HepG2 (cell line): ENCODE data around the gene FRRS1. TPM values are rescaled to one million over a fixed set of nuclear protein-coding genes. Genes with fewer than 3 reads are reported as not detected.

ENCODE experiments used
- ATAC-seq: fragments of 200-7000 bp; cut with Tn5 transposase; 3 replicates; pipeline ENCODE4 v1.9.1; 2020; ENCODE audit warnings: mild to moderate bottlenecking, moderate library complexity
- BruUV-seq: library from RNA; stranded (reverse); fragments of 400-500 nt; replicated peaks from 2 replicates; lab custom pipeline; 2021; lab: Mats Ljungman, UMichigan
- CTCF ChIA-PET: fragments of 300-600 bp; formaldehyde crosslinking; extraction: SDS; loops from one replicate; lab custom pipeline; 2021; ENCODE audit warnings: low total read pairs, inconsistent platforms, low intra/inter-chr PET ratio; lab: Yijun Ruan, JAX
- POLR2A ChIA-PET: fragments of 350-600 bp; sonication (Branson Sonifier 250); formaldehyde crosslinking; loops from one replicate; lab custom pipeline; 2020; ENCODE audit warnings: antibody characterized with exemption, inconsistent platforms; lab: Yijun Ruan, JAX
- DNase-seq: peaks from one replicate; pipeline ENCODE4 v3.0.0-alpha.2; 2015; ENCODE audit warnings: low spot score
- FAIRE-seq: peaks from 3 replicates; lab custom pipeline; 2011; peaks lifted over from hg19 to GRCh38; lab: Jason Lieb, UNC
- H2AFZ ChIP-seq: one replicate; pipeline ENCODE4 v1.6.1; 2011; ENCODE audit warnings: low read length, inconsistent platforms
- H3K27ac ChIP-seq: fragments of 300-600 bp; 3 replicates; pipeline ENCODE4 v1.8.0; 2011; ENCODE audit warnings: mixed run types, mild to moderate bottlenecking, mixed read lengths, low read length, inconsistent platforms; ENCODE audit not compliant: insufficient read depth; ENCODE audit errors: extremely low read length
- H3K27me3 ChIP-seq, 2 experiments: fragments of 200-600 bp in 1 of 2; 2 replicates in 1 of 2; 3 replicates in 1 of 2; pipeline versions ENCODE4 v1.6.0 to v1.8.0; 2011; ENCODE audit warnings: low read length in 2 of 2, mild to moderate bottlenecking in 2 of 2, moderate library complexity in 2 of 2, inconsistent platforms in 1 of 2; ENCODE audit not compliant: insufficient read depth in 2 of 2, control insufficient read depth in 1 of 2
- H3K36me3 ChIP-seq, 2 experiments: fragments of 200-600 bp in 1 of 2; replicated peaks in 1 of 2; 2 replicates in 1 of 2; 3 replicates in 1 of 2; pipeline versions ENCODE4 v1.5.1 to v1.8.0; 2011; ENCODE audit warnings: low read length in 2 of 2, inconsistent platforms in 1 of 2; ENCODE audit not compliant: insufficient read depth in 2 of 2, control insufficient read depth in 1 of 2
- H3K4me1 ChIP-seq: 2 replicates; pipeline ENCODE4 v1.5.1; 2012; ENCODE audit warnings: low read length, inconsistent platforms; ENCODE audit not compliant: insufficient read depth
- H3K4me2 ChIP-seq: 2 replicates; pipeline ENCODE4 v1.6.0; 2011; ENCODE audit warnings: low read depth, low read length, inconsistent platforms
- H3K4me3 ChIP-seq, 3 experiments: fragments of 200-600 bp in 1 of 3; sonication (generic), shearing (Covaris generic) in 1 of 3; replicated peaks in 1 of 3; 2 replicates each; pipeline ENCODE4 v1.5.1; 2011 to 2016; ENCODE audit warnings: low read length in 3 of 3, inconsistent platforms in 2 of 3, low read depth in 2 of 3, mild to moderate bottlenecking in 2 of 3, control low read depth in 1 of 3, mixed read lengths in 1 of 3; ENCODE audit not compliant: insufficient read depth in 1 of 3
- H3K79me2 ChIP-seq: one replicate; pipeline ENCODE4 v1.6.1; 2011; ENCODE audit warnings: low read length, inconsistent platforms; ENCODE audit not compliant: insufficient read depth
- H3K9ac ChIP-seq: 2 replicates; pipeline ENCODE4 v1.6.0; 2011; ENCODE audit warnings: mild to moderate bottlenecking, low read depth, low read length, inconsistent platforms; ENCODE audit not compliant: insufficient read depth
- H3K9me3 ChIP-seq: 2 replicates; pipeline ENCODE4 v1.5.1; 2012; ENCODE audit warnings: mild to moderate bottlenecking, low read length
- H4K20me1 ChIP-seq: 2 replicates; pipeline ENCODE4 v1.6.0; 2011; ENCODE audit warnings: inconsistent platforms, mild to moderate bottlenecking, low read length, moderate library complexity; ENCODE audit not compliant: insufficient read depth
- FOXO1 ChIP-seq: sonication (generic); formaldehyde crosslinking; IDR thresholded peaks from 2 replicates; pipeline ENCODE4 v1.4.0; 2020; ENCODE audit warnings: missing genetic modification reagents
- IKZF5 ChIP-seq: IDR thresholded peaks from 2 replicates; pipeline ENCODE4 v1.6.1; 2018; ENCODE audit warnings: missing genetic modification reagents, mild to moderate bottlenecking, missing compliant biosample characterization
- MAFF ChIP-seq: IDR thresholded peaks from 2 replicates; pipeline ENCODE4 v1.6.1; 2011; ENCODE audit warnings: low read depth, low read length, improper control_type of control experiment
- NFE2L2 ChIP-seq: fragments of 150-350 bp; IDR thresholded peaks from 2 replicates; pipeline ENCODE4 v1.6.1; 2014; ENCODE audit warnings: low read length
- SOX13 ChIP-seq, 3 experiments: fragments of 450-650 bp in 1 of 3; sonication (generic) in 1 of 3; formaldehyde crosslinking in 1 of 3; IDR thresholded peaks in 2 of 3; conservative IDR thresholded peaks in 1 of 3; 2 replicates each; pipeline versions ENCODE4 v1.5.0 to v1.6.1; 2016 to 2020; ENCODE audit warnings: antibody characterized with exemption in 1 of 3, mild to moderate bottlenecking in 1 of 3, missing compliant biosample characterization in 1 of 3, missing genetic modification reagents in 1 of 3, moderate library complexity in 1 of 3
- TBX3 ChIP-seq: fragments of 450-650 bp; IDR thresholded peaks from 2 replicates; pipeline ENCODE4 v1.6.1; 2017; ENCODE audit warnings: antibody characterized with exemption, mild to moderate bottlenecking, inconsistent platforms, borderline replicate concordance
- ZBTB7A ChIP-seq: sonication (generic); formaldehyde crosslinking; IDR thresholded peaks from 2 replicates; pipeline ENCODE4 v1.8.0; 2022; ENCODE audit warnings: mild to moderate bottlenecking, missing genetic modification reagents
- ZMYM4 ChIP-seq: sonication (generic); formaldehyde crosslinking; IDR thresholded peaks from 2 replicates; pipeline ENCODE4 v1.8.1; 2023; ENCODE audit warnings: mild to moderate bottlenecking, missing genetic modification reagents
- ZNF564 ChIP-seq: sonication (generic); formaldehyde crosslinking; IDR thresholded peaks from 2 replicates; pipeline ENCODE4 v1.8.1; 2023; ENCODE audit warnings: mild to moderate bottlenecking, missing genetic modification reagents
- WGBS: methylation state at CpG from one replicate; pipeline ENCODE4 v1.1.6; 2017; ENCODE audit warnings: low lambda C conversion rate; 5-methylcytosine and 5-hydroxymethylcytosine counted together
- in situ Hi-C: cut with HindIII; loops from 2 replicates; pipeline ENCODE4 v1.10.0; 2017; ENCODE audit warnings: low pct_unique_long_range_greater_than_20kb; ENCODE audit not compliant: extremely low pct_ligation_motif_present
- intact Hi-C: fragments of 100-400 bp; cut with micrococcal nuclease; formaldehyde crosslinking; loops from one replicate; pipeline ENCODE4 v1.10.0; 2022; ENCODE audit not compliant: unreplicated experiment
- polyA plus RNA-seq, 8 experiments: library from polyadenylated mRNA; depleted of rRNA in 3 of 8; stranded (reverse) in 7 of 8; unstranded in 1 of 8; fragments of >200 nt; fragmentation: Illumina TruSeq in 4 of 8; extraction: Trizol in 4 of 8; gene quantifications; 2 replicates each; pipeline versions ENCODE4 v1.2.1 to v1.2.3, GENCODE V29; 2011 to 2016; ENCODE audit warnings: low read depth in 4 of 8, missing spikeins in 1 of 8, mixed read lengths in 1 of 8; ENCODE audit not compliant: insufficient read depth in 1 of 8
- total RNA-seq, 5 experiments: library from RNA; depleted of rRNA; stranded (reverse); fragments of >200 nt; fragmentation: Illumina TruSeq; extraction: Trizol; gene quantifications; 2 replicates each; pipeline ENCODE4 v1.2.3, GENCODE V29; 2016; ENCODE audit warnings: low read depth in 1 of 5
- TF ChIP-seq, protein P1 (sequence below): sonication (generic); IDR thresholded peaks from 2 replicates; pipeline ENCODE4 v1.6.1; 2016; ENCODE audit warnings: low read depth, borderline replicate concordance

The FRRS1 gene
- total and polyA plus RNA-seq, 2 of the 13 experiments (the other 11 are each of a cell fraction or from before 2014, with no cell fraction given) = 22.6 to 23.4 TPM

DNA sequence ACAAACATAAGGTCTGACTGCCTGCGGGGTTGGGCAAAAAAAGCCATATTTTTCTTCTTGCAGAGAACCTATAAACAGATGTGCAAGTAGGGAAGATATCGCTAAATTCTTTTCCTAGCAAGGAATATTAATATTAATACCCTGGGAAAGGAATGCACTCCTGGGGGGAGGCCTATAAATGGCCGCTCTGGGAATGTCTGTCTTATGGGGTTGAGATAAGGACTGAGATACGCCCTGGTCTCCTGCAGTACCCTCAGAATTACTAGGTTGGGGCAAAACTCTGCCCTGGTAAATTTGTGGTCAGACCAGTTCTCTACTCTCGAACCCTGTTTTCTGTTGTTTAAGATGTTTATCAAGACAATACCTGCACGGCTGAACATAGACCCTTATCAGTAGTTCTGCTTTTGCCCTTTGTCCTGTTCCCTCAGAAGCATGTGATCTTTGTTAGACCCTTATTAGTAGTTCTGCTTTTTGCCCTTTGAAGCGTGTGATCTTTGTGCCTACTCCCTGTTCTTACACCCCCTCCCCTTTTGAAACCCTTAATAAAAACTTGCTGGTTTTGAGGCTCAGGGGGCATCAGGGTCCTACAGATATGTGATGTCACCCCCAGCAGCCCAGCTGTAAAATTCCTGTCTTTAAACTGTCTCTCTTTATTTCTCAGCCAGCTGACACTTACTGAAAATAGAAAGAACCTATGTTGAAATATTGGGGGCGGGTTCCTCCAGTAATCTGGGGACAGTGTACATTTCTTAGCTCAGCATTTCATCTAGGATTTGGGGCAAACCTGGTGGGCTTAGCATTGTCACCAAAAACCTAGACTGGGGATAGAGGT is 7.5 kb downstream of the FRRS1 start (continued):
- TF ChIP-seq, protein P1, sequence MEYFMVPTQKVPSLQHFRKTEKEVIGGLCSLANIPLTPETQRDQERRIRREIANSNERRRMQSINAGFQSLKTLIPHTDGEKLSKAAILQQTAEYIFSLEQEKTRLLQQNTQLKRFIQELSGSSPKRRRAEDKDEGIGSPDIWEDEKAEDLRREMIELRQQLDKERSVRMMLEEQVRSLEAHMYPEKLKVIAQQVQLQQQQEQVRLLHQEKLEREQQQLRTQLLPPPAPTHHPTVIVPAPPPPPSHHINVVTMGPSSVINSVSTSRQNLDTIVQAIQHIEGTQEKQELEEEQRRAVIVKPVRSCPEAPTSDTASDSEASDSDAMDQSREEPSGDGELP = peak; percentile 67
- peak; percentile 21; the same call in 1 of the 2 replicates for TF ChIP-seq IKZF5
- peak; percentile 29; the same call in 1 of the 2 replicates for TF ChIP-seq ZNF564 (CRISPR knock-in tag)
- peak; percentile 44; the same call in 1 of the 2 replicates for TF ChIP-seq ZMYM4 (CRISPR knock-in tag)
- TF ChIP-seq FOXO1 (CRISPR knock-in tag) = peak; percentile 31; the same call in 1 of the 2 replicates
- TF ChIP-seq ZBTB7A (CRISPR knock-in tag) = peak; percentile 61; the same call in 1 of the 2 replicates
- TF ChIP-seq TBX3 = peak; percentile 34; the same call in 1 of the 2 replicates

GRCh38 chr1:99758073-99758511 is 8.3 kb downstream of the FRRS1 start:
- CTCF ChIA-PET = no interaction called here
- no TSS peak for BruUV-seq
- no peaks in the 10 kb centered on the region for H3K9me3 ChIP-seq
- intact Hi-C loops (loop anchor here (5.0 kb wide), 1 partner anchor 594 kb away; the partner anchor contains the start of gene CDC14A), in situ Hi-C loops (no loop called here)
- FAIRE-seq (no peak), ATAC-seq (no peak), DNase-seq (no peak)
- peak overlapping the region; percentile 85 for H3K4me2 ChIP-seq
- H3K79me2 ChIP-seq = peaks cover 67% of the 10 kb centered on the region
- TF ChIP-seq SOX13 (IDR thresholded peaks at IDR 0.05) (no peak), SOX13 (CRISPR knock-in tag; conservative IDR thresholded peaks at IDR 0.05 in 1 of 2, IDR thresholded peaks at IDR 0.05 in 1 of 2) (peak in 1 of 2 experiments; percentile 40; a peak in 2 of 4 replicates), MAFF (no peak), NFE2L2 (peak; percentile 41; the same call in 1 of the 2 replicates)
- 3% methylated on average over 1 of the region's 1 CpG for WGBS
- H3K4me3 ChIP-seq = peak overlapping the region in 1 of 3 experiments; percentile 17; a peak in 1 of 6 replicates
- H3K27ac ChIP-seq = peak overlapping the region; percentile 95
- H3K9ac ChIP-seq = peak overlapping the region; percentile 49
- POLR2A ChIA-PET = interaction anchor here (0.9 to 1.9 kb wide), 2 partner anchors 8 to 19 kb away, joined by 4 to 6 read pairs; partner anchors contain the start of gene FRRS1
- H3K4me1 ChIP-seq = peaks cover 97% of the 10 kb centered on the region
- H4K20me1 ChIP-seq = no peaks in the 10 kb centered on the region
- H3K36me3 ChIP-seq = no peaks in the 10 kb centered on the region
- no peaks in the 10 kb centered on the region for H3K27me3 ChIP-seq
- no peak overlapping the region for H2AFZ ChIP-seq
